ENCODE results near the gene METTL6. TPM values are rescaled to one million over a fixed set of nuclear protein-coding genes. Genes with fewer than 3 reads are reported as not detected.

METTL6 gene
- total RNA-seq, 3 donors from 2014 or later (not counting 1 experiment from before 2014, with no cell fraction given): 9.8 to 13.3 (median 11.8) TPM

DNA sequence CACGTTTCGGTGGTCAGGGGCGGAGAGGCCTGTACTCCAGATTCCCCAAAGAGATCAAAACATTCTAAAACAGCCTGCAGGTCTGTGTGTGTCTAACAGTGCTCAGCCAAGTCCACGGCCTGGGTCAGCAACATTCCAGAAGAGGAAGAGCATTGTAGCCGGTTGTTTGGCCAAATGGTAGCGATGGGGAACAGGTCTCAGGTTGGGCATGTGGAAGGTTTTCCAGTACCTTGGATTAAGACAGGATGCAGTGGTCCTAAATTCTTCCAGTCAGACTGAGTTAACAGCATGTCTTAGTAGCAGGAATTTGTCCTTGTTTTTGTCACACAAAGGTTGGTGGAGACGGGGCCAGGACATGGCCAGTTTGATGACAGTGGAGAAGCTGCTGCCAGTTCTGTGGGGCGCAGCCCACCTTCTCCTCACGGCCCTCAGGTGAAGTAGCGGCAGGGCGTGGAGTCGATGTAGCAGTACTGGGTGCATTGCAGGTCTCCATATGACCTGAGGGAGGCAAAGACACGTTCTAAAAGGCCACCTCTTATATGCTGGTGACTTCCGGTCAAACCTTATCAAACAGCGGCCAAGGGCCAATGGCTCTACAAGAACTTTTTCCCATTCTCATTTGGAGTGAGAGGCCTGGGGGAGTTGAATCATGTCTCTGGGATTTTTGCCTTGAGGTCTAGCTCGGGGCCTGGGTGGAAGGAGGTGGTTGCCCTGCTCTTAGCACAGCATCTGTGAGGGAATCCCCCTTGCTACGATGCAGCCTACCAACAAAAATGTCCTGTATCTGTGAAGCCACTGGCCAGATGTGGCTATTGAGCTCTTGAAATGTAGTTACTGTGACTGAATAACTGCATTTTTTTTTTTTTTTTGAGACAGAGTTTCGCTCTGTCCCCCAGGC, 24.1 kb upstream of the METTL6 start:
- Histone ChIP-seq H3K36me3 (ENCODE audit: control insufficient read depth, insufficient read depth, low read length) (peaks cover 10% of the 10 kb centered on the region), H3K4me3 (ENCODE audit: low read length) (no peak overlapping the region), H3K4me1 (ENCODE audit: control insufficient read depth, insufficient read depth, low read length) (peaks cover 32% of the 10 kb centered on the region), H3K27ac (ENCODE audit: low read length) (peak overlapping the region; percentile 27), H3K27me3 (ENCODE audit: control insufficient read depth, insufficient read depth, low read length) (no peaks in the 10 kb centered on the region), H3K9me3 (ENCODE audit: control insufficient read depth, insufficient read depth, low read length) (no peaks in the 10 kb centered on the region)
- WGBS (ENCODE audit: insufficient coverage): 74% methylated on average over 17 of the region's 18 CpGs
- Mint-ChIP-seq H3K9me3 (no peaks in the 10 kb centered on the region), H3K36me3 (no peaks in the 10 kb centered on the region), H3K27ac (peak overlapping the region; percentile 88 to 90), H3K4me3 (peak overlapping the region; percentile 66), H3K4me1 (peaks cover 33 to 37% of the 10 kb centered on the region in 2 donors), H3K27me3 (ENCODE audit: low read depth in 2 of 2) (no peaks in the 10 kb centered on the region)
- intact Hi-C loops (cut with micrococcal nuclease): no loop called here
- TF ChIP-seq, protein P1, sequence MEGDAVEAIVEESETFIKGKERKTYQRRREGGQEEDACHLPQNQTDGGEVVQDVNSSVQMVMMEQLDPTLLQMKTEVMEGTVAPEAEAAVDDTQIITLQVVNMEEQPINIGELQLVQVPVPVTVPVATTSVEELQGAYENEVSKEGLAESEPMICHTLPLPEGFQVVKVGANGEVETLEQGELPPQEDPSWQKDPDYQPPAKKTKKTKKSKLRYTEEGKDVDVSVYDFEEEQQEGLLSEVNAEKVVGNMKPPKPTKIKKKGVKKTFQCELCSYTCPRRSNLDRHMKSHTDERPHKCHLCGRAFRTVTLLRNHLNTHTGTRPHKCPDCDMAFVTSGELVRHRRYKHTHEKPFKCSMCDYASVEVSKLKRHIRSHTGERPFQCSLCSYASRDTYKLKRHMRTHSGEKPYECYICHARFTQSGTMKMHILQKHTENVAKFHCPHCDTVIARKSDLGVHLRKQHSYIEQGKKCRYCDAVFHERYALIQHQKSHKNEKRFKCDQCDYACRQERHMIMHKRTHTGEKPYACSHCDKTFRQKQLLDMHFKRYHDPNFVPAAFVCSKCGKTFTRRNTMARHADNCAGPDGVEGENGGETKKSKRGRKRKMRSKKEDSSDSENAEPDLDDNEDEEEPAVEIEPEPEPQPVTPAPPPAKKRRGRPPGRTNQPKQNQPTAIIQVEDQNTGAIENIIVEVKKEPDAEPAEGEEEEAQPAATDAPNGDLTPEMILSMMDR (IDR thresholded peaks at IDR 0.05): no peak
- DNase-seq (no peak), ATAC-seq (peak; percentile 70 to 85 (median 82))

DNA sequence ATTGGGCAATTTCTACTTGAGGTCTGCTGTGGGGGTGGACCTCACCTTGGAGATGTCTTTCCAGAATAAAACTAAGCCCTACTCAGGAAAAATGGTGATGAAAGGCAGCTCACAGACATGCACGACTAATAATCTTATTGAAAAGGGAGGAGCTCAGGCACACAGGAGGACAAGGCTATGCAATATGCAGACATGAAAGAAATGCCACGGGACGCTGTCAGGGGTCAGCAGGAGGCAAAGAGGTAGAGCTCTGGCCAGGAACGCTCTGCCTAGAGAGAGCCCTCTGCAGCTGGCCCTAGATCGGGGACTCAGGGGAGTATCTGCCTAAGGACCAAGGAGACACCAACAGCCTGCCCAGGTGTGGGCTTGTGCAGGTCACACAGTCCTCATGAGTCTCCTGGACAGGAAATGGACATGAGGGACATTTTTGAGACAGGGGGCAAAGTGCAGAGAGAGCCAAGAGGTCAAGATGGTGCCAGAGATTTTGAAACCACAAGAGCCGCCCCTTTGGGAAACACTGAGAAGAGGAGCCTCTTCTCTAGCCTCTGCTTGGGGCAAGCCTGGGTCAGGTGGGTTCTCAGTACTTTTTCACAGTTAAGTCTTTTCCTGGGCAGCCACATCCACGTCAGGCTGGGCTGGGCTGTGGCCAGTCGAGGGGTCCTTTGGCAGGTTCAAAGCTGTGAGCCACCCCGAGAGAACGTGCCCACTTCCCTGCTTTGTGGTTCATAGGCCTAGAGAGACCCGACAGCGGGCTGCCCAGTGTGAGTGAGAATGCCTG, 23.3 kb upstream of the METTL6 start:
- Histone ChIP-seq H3K4me1 (ENCODE audit: control insufficient read depth, insufficient read depth, low read length) (peaks cover 32% of the 10 kb centered on the region), H3K27ac (ENCODE audit: low read length) (peak overlapping the region; percentile 27), H3K27me3 (ENCODE audit: control insufficient read depth, insufficient read depth, low read length) (no peaks in the 10 kb centered on the region), H3K9me3 (ENCODE audit: control insufficient read depth, insufficient read depth, low read length) (no peaks in the 10 kb centered on the region), H3K36me3 (ENCODE audit: control insufficient read depth, insufficient read depth, low read length) (peaks cover 7% of the 10 kb centered on the region), H3K4me3 (ENCODE audit: low read length) (no peak overlapping the region)
- no peaks in the 10 kb centered on the region for H3K9me3 Mint-ChIP-seq
- intact Hi-C loops (cut with micrococcal nuclease): no loop called here
- peak overlapping the region; percentile 66 for H3K4me3 Mint-ChIP-seq
- no peaks in the 10 kb centered on the region for H3K36me3 Mint-ChIP-seq
- H3K27me3 Mint-ChIP-seq (ENCODE audit: low read depth in 2 of 2): no peaks in the 10 kb centered on the region
- 58% methylated on average over 12 of the region's 12 CpGs for WGBS (ENCODE audit: insufficient coverage)
- peak overlapping the region; percentile 88 to 90 for H3K27ac Mint-ChIP-seq
- DNase-seq (no peak), ATAC-seq (peak; percentile 48 to 74 (median 53))
- H3K4me1 Mint-ChIP-seq: peaks cover 33 to 34% of the 10 kb centered on the region in 2 donors
- TF ChIP-seq, protein P1 (IDR thresholded peaks at IDR 0.05): no peak

GRCh38 chr3:15449489-15450224, 22.3 kb upstream of the METTL6 start:
- Histone ChIP-seq H3K36me3 (ENCODE audit: control insufficient read depth, insufficient read depth, low read length) (peaks cover 6% of the 10 kb centered on the region), H3K4me3 (ENCODE audit: low read length) (no peak overlapping the region), H3K27me3 (ENCODE audit: control insufficient read depth, insufficient read depth, low read length) (no peaks in the 10 kb centered on the region), H3K9me3 (ENCODE audit: control insufficient read depth, insufficient read depth, low read length) (no peaks in the 10 kb centered on the region), H3K4me1 (ENCODE audit: control insufficient read depth, insufficient read depth, low read length) (peaks cover 32% of the 10 kb centered on the region), H3K27ac (ENCODE audit: low read length) (no peak overlapping the region)
- DNase-seq (no peak), ATAC-seq (no peak)
- H3K4me3 Mint-ChIP-seq: peak overlapping the region; percentile 40
- no peaks in the 10 kb centered on the region for H3K9me3 Mint-ChIP-seq
- no peaks in the 10 kb centered on the region for H3K27me3 Mint-ChIP-seq (ENCODE audit: low read depth in 2 of 2)
- H3K4me1 Mint-ChIP-seq: peaks cover 33% of the 10 kb centered on the region in 2 donors
- intact Hi-C loops (cut with micrococcal nuclease): no loop called here
- H3K27ac Mint-ChIP-seq: peak overlapping the region; percentile 88 to 90
- TF ChIP-seq, protein P1 (IDR thresholded peaks at IDR 0.05): no peak
- WGBS (ENCODE audit: insufficient coverage): 65% methylated on average over 3 of the region's 3 CpGs
- H3K36me3 Mint-ChIP-seq: no peaks in the 10 kb centered on the region
